ENCODE data around the gene CCDC3. TPM values are rescaled to one million over a fixed set of nuclear protein-coding genes. Genes with fewer than 3 reads are reported as not detected.
A peak's percentile ranks its signal among the peaks of the same experiment; 100 is the strongest.

Gene CCDC3
- total RNA-seq, 1 experiment from 2014 or later = 2.8 TPM

- H3K4me1 ChIP-seq (ENCODE audit: insufficient read depth, low read length, poor library complexity, severe bottlenecking) = no peaks in the 10 kb centered on the region
- peaks cover 3% of the 10 kb centered on the region for H3K27me3 ChIP-seq (replicated peaks; ENCODE audit: insufficient read depth, low read depth, low read length, poor library complexity)
- no peaks in the 10 kb centered on the region for H3K36me3 ChIP-seq (ENCODE audit: insufficient read depth, low read length, poor library complexity, severe bottlenecking)
- no TSS peak for BruUV-seq (replicated peaks)
- peak overlapping the region; percentile 46 for H3K4me3 ChIP-seq (ENCODE audit: low read depth, low read length, poor library complexity, severe bottlenecking)
- no peak for DNase-seq (ENCODE audit: low spot score)
- POLR2A ChIA-PET (ENCODE audit: low non-redundant PET) = no interaction called here
- TF ChIP-seq EZH2 (IDR thresholded peaks at IDR 0.05; ENCODE audit: borderline replicate concordance, low read depth, low read length, poor library complexity, severe bottlenecking) = no peak
- TF ChIP-seq CTCF (conservative IDR thresholded peaks at IDR 0.05; ENCODE audit: low read depth, low read length) = no peak
- H3K27ac ChIP-seq (ENCODE audit: low read depth, low read length, poor library complexity, severe bottlenecking) = no peak overlapping the region
- intact Hi-C loops (cut with micrococcal nuclease; ENCODE audit: unreplicated experiment) = no loop called here
- no peaks in the 10 kb centered on the region for H3K9me3 ChIP-seq (ENCODE audit: low read depth, low read length, poor library complexity, severe bottlenecking)
- CTCF ChIA-PET = no interaction called here
These were observed 337 bp upstream of the CCDC3 start for GRCh38 chr10:13001887-13002212.

- DNase-seq (ENCODE audit: low spot score) = no peak
- CTCF ChIA-PET = no interaction called here
- Histone ChIP-seq H3K27ac (ENCODE audit: low read depth, low read length, poor library complexity, severe bottlenecking) (no peak overlapping the region), H3K27me3 (replicated peaks; ENCODE audit: insufficient read depth, low read depth, low read length, poor library complexity) (peaks cover 3% of the 10 kb centered on the region), H3K9me3 (ENCODE audit: low read depth, low read length, poor library complexity, severe bottlenecking) (no peaks in the 10 kb centered on the region), H3K36me3 (ENCODE audit: insufficient read depth, low read length, poor library complexity, severe bottlenecking) (no peaks in the 10 kb centered on the region), H3K4me1 (ENCODE audit: insufficient read depth, low read length, poor library complexity, severe bottlenecking) (no peaks in the 10 kb centered on the region), H3K4me3 (ENCODE audit: low read depth, low read length, poor library complexity, severe bottlenecking) (no peak overlapping the region)
- BruUV-seq (replicated peaks) = no TSS peak
- intact Hi-C loops (cut with micrococcal nuclease; ENCODE audit: unreplicated experiment) = no loop called here
- POLR2A ChIA-PET (ENCODE audit: low non-redundant PET) = no interaction called here
- TF ChIP-seq CTCF (conservative IDR thresholded peaks at IDR 0.05; ENCODE audit: low read depth, low read length) (no peak), EZH2 (IDR thresholded peaks at IDR 0.05; ENCODE audit: borderline replicate concordance, low read depth, low read length, poor library complexity, severe bottlenecking) (no peak)
These were observed 1.1 kb downstream of the CCDC3 start for GRCh38 chr10:13000431-13000830.

- CTCF ChIA-PET = no interaction called here
- intact Hi-C loops (cut with micrococcal nuclease; ENCODE audit: unreplicated experiment) = no loop called here
- H3K4me3 ChIP-seq (ENCODE audit: low read depth, low read length, poor library complexity, severe bottlenecking) = no peak overlapping the region
- H3K27me3 ChIP-seq (replicated peaks; ENCODE audit: insufficient read depth, low read depth, low read length, poor library complexity) = peaks cover 3% of the 10 kb centered on the region
- H3K9me3 ChIP-seq (ENCODE audit: low read depth, low read length, poor library complexity, severe bottlenecking) = no peaks in the 10 kb centered on the region
- H3K27ac ChIP-seq (ENCODE audit: low read depth, low read length, poor library complexity, severe bottlenecking) = no peak overlapping the region
- BruUV-seq (replicated peaks) = no TSS peak
- no peak for DNase-seq (ENCODE audit: low spot score)
- H3K4me1 ChIP-seq (ENCODE audit: insufficient read depth, low read length, poor library complexity, severe bottlenecking) = no peaks in the 10 kb centered on the region
- POLR2A ChIA-PET (ENCODE audit: low non-redundant PET) = no interaction called here
- H3K36me3 ChIP-seq (ENCODE audit: insufficient read depth, low read length, poor library complexity, severe bottlenecking) = no peaks in the 10 kb centered on the region
- TF ChIP-seq EZH2 (IDR thresholded peaks at IDR 0.05; ENCODE audit: borderline replicate concordance, low read depth, low read length, poor library complexity, severe bottlenecking) (no peak), CTCF (conservative IDR thresholded peaks at IDR 0.05; ENCODE audit: low read depth, low read length) (no peak)
These were observed 1.7 kb downstream of the CCDC3 start for GRCh38 chr10:12999849-13000248.
